ENCODE measurements around the gene CCDC148. TPM values are rescaled to one million over a fixed set of nuclear protein-coding genes. Genes with fewer than 3 reads are reported as not detected.
"Not testable (repeated sequence)": the region's sequence is repeated elsewhere in the genome, so short reads cannot be mapped to it uniquely, and the experiment has no call there.

CCDC148 gene
- total RNA-seq, 1 donor from 2014 or later = 3.1 TPM

DNA sequence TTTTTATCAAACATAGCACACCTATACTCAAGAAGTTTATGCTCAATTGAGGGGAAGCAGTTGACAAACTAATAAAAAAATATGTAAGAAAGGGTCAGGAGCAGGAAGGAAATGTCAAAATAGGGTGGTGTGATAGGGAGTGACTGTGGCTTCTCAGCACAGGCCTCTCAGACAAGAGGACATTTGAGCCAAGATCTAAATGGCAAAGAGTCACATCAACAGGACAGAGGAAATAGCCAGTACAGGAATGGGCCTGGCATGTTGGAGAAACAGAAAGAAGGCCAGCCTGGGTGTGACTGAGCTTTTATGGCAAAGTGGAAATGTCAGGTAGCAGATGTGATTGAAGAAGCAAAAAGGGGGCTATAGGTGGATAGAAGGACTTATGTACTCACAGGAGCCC lies 117.0 kb downstream of the CCDC148 start:
- TF ChIP-seq, protein P1, sequence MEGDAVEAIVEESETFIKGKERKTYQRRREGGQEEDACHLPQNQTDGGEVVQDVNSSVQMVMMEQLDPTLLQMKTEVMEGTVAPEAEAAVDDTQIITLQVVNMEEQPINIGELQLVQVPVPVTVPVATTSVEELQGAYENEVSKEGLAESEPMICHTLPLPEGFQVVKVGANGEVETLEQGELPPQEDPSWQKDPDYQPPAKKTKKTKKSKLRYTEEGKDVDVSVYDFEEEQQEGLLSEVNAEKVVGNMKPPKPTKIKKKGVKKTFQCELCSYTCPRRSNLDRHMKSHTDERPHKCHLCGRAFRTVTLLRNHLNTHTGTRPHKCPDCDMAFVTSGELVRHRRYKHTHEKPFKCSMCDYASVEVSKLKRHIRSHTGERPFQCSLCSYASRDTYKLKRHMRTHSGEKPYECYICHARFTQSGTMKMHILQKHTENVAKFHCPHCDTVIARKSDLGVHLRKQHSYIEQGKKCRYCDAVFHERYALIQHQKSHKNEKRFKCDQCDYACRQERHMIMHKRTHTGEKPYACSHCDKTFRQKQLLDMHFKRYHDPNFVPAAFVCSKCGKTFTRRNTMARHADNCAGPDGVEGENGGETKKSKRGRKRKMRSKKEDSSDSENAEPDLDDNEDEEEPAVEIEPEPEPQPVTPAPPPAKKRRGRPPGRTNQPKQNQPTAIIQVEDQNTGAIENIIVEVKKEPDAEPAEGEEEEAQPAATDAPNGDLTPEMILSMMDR (conservative IDR thresholded peaks at IDR 0.05) = no peak
- Mint-ChIP-seq H3K9me3 (no peaks in the 10 kb centered on the region), H3K36me3 (no peaks in the 10 kb centered on the region), H3K27ac (no peak overlapping the region), H3K4me1 (ENCODE audit: unreplicated experiment) (no peaks in the 10 kb centered on the region), H3K4me3 (no peak overlapping the region), H3K27me3 (no peaks in the 10 kb centered on the region)
- no peak for DNase-seq (ENCODE audit: extremely low spot score, unreplicated experiment)

DNA sequence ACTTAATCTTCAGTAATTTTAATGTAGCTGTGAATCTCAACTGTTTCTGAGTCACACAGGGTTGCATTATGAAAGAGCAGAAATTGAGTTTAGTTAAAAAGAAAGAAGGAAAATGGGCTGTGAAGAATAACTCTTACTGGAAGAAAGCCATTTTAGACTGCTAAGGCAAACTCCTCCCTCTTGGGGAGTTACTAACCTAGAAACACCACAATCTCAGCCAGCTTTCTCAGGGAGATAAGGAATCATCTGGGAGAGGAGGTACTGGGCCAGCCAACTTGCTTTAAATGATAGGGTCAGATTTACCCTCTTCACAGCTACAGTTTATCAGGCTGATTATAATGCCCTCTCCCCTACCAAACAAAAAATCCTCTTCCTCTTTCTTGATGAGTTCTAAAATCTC lies 119.5 kb downstream of the CCDC148 start:
- H3K4me1 Mint-ChIP-seq (ENCODE audit: unreplicated experiment) = no peaks in the 10 kb centered on the region
- H3K27ac Mint-ChIP-seq = no peak overlapping the region
- H3K27me3 Mint-ChIP-seq = peaks cover 4% of the 10 kb centered on the region
- no peak for DNase-seq (ENCODE audit: extremely low spot score, unreplicated experiment)
- H3K9me3 Mint-ChIP-seq = no peaks in the 10 kb centered on the region
- H3K4me3 Mint-ChIP-seq = no peak overlapping the region
- TF ChIP-seq, protein P1 (conservative IDR thresholded peaks at IDR 0.05) = no peak
- no peaks in the 10 kb centered on the region for H3K36me3 Mint-ChIP-seq

DNA sequence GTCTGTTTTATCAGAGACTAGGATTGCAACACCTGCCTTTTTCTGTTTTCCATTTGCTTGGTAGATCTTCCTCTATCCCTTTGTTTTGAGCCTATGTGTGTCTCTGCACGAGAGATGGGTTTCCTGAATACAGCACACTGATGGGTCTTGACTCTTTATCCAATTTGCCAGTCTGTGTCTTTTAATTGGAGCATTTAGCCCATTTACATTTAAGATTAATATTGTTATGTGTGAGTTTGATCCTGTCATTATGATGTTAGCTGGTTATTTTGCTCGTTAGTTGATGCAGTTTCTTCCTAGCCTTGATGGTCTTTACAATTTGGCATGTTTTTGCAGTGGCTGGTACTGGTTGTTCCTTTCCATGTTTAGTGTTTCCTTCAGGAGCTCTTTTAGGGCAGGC lies 124.8 kb downstream of the CCDC148 start:
- not testable (repeated sequence) for H3K4me3 Mint-ChIP-seq; H3K9me3 Mint-ChIP-seq; H3K27me3 Mint-ChIP-seq; H3K36me3 Mint-ChIP-seq; H3K4me1 Mint-ChIP-seq (ENCODE audit: unreplicated experiment); DNase-seq (ENCODE audit: extremely low spot score, unreplicated experiment); H3K27ac Mint-ChIP-seq

DNA sequence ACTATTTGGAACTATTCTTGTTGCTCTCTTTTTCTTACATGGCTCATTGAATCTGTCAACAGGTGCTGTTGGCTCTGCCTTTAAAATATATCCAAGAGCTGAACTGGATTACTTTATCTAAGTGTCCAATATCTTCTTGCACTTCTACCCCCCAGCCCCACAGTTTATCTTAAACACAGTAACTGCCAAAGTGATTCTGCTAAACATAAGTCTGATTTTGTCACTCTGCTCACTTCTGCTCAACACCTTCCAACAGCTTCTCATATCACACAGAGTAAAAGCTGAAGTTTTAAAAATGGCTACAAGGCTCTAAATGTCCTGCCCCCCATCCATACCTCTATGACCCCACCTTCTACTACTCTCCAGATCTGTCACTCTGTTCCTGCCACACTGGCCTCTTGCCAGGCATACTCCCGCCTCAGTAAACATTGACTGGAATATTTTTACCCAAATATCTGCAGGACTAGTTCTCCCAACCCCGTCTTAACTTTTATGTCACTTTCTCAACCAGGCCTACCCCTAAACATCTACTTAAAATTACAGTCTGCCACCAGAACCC lies 130.7 kb downstream of the CCDC148 start:
- TF ChIP-seq, protein P1 (conservative IDR thresholded peaks at IDR 0.05) = no peak
- H3K36me3 Mint-ChIP-seq = no peaks in the 10 kb centered on the region
- no peak overlapping the region for H3K27ac Mint-ChIP-seq
- DNase-seq (ENCODE audit: extremely low spot score, unreplicated experiment) = no peak
- no peaks in the 10 kb centered on the region for H3K27me3 Mint-ChIP-seq
- H3K4me1 Mint-ChIP-seq (ENCODE audit: unreplicated experiment) = peaks cover 4% of the 10 kb centered on the region
- no peak overlapping the region for H3K4me3 Mint-ChIP-seq
- peaks cover 2% of the 10 kb centered on the region for H3K9me3 Mint-ChIP-seq

DNA sequence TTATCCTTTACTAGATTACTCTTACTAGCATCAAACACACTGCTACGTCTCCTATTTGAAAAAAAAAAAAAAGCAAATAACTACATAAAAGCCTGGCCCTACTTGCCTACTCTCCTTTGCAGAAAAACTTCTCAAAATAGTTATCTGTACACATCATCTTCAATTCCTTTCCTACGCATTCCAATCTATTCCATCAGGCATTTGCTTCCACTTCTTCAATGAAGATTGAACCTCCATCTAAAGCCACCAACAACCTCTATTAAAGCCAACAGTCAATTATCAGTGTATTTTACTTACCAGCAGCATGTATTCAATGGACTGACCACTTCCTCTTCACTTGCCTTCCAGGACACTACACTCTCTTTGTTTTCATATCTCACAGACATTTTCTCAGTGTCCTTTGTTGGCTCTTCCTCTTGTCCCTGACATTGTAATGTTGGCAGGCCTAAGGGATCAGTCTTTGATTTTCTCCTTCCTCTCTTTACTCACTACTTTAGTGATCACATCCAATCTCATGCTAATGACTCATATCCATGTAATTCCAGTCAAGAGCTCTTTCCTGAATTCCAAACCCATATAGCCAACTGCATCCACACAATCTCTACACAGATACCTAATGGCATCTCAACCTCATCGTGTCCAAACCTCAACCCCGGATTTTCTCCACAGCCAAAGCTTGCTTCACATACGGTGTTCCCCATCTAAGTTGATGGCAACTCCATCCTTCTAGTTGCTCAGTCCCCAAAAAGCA lies 131.3 kb downstream of the CCDC148 start:
- DNase-seq (ENCODE audit: extremely low spot score, unreplicated experiment) = no peak
- Mint-ChIP-seq H3K27me3 (no peaks in the 10 kb centered on the region), H3K27ac (no peak overlapping the region), H3K4me1 (ENCODE audit: unreplicated experiment) (peaks cover 4% of the 10 kb centered on the region), H3K4me3 (no peak overlapping the region), H3K36me3 (no peaks in the 10 kb centered on the region), H3K9me3 (no peaks in the 10 kb centered on the region)
- TF ChIP-seq, protein P1 (conservative IDR thresholded peaks at IDR 0.05) = no peak

DNA sequence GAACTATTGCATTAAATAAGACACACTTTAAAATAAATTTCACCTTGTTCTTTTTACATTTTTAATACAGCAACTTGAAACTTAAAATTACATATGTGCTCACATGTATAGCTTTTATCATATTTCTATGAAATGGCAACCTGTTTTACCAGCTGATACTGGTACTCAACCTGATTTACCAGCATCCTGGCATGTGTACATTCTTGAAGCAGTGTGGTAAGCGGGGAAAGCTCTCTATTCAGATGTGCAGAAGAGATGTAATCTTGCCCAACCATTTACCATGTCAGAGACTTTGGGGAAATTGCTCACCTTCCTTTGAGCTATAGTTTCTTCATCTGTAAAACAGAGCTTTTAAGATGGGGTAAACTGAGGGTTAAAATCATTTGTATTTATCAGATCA lies 133.2 kb downstream of the CCDC148 start:
- H3K4me3 Mint-ChIP-seq = no peak overlapping the region
- H3K9me3 Mint-ChIP-seq = no peaks in the 10 kb centered on the region
- H3K27ac Mint-ChIP-seq = no peak overlapping the region
- TF ChIP-seq, protein P1 (conservative IDR thresholded peaks at IDR 0.05) = no peak
- DNase-seq (ENCODE audit: extremely low spot score, unreplicated experiment) = no peak
- H3K36me3 Mint-ChIP-seq = no peaks in the 10 kb centered on the region
- no peaks in the 10 kb centered on the region for H3K27me3 Mint-ChIP-seq
- peaks cover 4% of the 10 kb centered on the region for H3K4me1 Mint-ChIP-seq (ENCODE audit: unreplicated experiment)

Data from type B pancreatic cell (in vitro differentiated cells).